ENCODE measurements around the gene RPUSD4.

Gene RPUSD4

DNA sequence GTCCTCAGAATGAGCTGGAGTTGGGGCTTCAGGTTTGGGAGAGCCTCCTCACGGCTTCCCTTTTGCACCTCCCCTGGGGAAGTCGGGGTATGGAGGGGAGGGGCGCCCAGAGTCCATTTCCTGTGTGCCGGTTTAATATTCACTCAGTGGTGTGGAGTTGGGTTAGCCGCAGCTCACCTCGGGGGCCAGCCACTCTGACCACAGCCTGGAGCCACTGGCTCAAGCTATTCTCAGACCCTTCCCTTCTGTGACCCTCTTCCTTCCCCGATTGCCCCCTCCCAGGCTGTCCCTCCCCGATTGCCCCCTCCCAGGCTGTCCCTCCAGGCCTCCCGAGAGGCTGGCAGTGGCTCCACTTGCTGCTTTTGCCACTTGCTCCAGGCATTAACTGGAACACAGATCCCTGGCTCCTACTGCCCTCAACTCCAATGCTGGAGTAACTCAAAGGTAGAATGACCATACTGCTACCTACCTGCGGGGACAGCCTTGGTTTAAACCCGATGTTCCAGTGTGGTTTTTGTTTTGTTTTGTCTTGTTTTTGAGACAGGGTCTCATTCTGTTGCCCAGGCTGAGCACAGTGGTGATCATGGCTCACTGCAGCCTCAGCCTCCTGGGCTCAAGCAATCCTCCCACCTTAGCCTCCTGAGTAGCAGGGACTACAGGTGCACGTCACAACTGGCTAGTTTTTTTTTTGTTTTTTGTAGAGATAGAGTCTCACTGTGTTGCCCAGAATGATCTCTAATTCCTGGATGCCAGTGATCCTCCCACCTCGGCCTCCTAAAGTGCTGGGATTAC, 29.3 kb downstream of the RPUSD4 start:
- DNase-seq = no peak

DNA sequence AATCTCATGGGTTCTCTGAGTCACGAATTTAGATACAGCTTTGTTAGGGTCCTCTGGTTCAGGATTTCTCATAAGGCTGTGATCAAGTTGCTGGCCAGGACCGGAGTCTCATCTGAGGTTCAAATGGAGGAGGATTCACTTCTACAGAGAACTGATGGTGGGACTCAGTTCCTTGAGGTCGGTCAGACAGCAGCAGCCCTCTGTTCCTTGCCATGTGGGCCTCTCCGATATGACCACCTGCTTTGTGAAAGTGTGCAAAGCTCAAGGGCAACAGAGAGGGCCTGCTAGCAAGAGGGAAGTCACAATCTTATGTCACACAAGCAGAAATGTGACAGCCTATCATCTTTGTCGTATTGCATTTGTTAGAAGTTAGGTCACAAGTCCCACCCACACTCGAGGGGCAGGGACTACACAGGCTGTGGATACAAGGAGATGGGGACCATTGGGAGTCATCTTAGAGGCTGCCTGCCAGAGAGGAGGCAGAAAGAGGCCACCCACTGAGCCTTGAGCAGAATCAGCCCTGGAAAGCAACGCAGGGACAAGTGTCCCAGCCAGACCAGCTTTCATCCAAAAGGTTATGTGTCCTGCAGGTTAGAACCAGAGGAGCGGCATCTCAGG, 34.5 kb downstream of the RPUSD4 start:
- DNase-seq = no peak

DNA sequence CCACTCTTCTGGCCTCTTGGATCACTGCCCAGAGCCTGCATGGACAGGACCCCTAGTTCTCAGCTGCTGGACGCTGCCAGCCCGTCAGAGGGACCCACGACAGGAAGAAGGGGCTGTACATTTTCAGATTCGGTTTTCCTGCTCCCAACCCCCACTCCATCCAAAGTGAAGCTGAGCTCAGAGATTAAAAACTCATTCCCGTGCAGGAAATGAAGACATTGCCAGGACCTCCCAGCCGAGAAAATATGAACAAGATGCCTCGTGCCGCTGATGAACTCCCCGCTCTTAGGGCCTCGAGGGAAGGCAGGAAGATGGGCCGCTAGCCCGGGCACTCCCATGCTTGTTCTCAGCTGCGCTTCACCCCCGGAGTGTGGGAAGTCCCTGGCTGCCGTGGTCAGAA, 36.1 kb downstream of the RPUSD4 start:
- DNase-seq = no peak

DNA sequence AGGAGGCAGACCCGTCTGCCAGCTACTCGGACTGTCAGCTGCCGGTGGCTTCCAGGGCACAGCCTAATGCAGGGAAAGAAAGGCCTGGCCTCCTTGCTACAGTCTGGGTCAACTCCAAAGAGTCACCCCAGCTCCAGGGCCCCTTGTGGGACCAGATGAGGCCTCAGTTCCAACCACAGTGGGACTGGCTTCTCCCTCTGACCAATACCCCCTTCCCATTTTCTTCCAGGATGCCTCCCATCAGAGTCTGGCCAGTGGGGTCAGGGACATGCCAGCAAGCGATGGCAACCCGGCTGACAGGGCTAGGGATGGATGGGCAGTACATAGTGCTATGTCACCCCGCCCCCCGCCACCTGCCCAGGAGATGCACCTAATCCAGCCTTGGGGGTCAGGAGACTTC, 36.6 kb downstream of the RPUSD4 start:
- DNase-seq = no peak

DNA sequence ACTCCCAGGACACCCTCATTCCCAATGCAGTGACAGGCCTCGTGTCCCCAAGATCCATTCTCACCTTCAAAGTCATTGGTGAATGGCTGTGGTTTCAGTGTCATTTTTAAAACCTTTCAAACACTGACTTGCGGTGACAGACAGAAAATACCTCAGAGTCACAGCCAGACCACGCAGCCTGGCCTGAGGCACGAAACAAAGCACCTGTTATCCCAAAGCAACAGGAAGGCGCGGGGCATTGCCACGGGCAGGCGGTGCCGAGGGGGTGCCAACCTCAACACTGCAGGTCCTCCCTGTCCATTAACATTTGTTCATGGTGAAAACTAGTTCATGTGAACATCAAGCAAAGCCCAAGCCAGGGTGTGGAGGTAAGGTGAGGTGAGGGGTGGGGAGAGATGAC, 38.2 kb downstream of the RPUSD4 start:
- no peak for DNase-seq

DNA sequence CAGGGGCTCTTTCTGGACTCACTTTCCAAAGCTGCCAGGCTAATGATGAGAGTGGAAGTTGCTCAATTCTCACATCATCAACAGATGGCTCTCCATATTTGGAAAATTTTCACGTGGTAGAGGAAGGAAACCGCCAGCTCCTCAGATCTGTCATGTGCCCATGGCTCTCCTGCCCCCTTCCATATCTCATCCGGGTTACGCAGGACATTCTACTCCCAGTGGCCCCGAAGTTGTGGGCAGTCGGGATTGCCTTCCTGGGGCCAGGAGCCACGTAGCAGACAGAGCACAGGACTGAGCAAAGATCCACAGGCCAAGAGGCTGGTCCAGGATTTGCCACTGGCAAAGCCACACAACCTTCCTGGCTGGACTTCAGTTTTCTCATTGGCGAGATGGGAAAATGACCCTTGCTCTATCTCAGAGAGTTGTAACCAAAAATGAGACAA, 38.8 kb downstream of the RPUSD4 start:
- no peak for DNase-seq

DNA sequence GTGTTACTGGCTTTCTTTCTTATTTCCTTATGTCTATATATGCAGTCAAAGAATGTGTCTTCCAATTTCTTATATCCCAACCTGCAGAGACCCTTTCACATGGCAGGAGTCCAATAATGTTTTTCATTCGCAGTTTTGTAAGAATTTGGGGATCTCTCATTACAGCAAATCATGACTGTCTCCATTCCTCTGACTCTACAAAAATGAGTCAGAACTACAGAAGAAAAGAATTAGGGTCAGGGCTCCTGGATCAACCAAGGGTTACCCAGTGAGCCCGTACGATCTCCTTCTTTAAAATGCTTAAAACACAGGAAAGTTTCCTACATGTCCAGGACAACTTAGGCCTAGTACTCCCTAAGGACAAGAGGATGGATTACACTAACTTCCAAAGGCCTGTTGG, 42.2 kb downstream of the RPUSD4 start:
- DNase-seq = no peak

DNA sequence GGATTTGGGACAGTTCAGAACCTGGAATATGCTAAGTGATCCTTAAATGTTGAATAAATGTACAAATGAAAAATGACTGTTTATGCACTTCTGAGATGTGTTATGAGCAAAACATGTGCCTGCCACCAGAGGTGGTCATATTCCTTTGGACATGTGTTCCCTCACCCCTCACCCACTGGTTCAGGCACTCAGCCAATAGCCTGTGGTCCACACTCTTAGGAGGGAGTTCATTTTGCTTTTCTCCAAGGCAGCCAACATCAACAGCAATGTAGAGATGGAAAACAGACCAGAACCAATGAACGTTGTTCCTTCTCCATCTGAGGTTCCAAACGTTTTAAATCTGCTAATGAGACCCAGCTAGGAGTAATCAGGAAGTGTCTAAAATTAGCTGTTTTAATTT, 44.0 kb downstream of the RPUSD4 start:
- no peak for DNase-seq

DNA sequence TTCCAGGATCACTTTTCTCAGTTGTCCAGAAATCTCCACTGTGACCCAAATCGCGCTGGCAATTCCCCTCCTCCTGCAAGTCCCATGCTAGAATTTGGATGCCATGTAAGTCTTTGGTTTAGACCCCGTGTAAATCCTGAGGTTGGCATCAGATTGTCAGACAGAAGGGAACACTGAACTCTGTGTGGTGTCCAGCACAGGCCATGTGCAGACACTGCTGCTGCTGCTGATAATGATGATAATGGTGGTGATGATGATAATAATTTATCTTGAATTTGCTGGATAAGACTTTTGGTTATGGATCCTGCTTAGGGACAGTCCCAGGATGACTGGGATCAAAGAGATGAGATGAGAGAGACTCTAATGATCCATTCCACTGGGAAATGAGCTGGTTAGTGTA, 45.0 kb downstream of the RPUSD4 start:
- no peak for DNase-seq

DNA sequence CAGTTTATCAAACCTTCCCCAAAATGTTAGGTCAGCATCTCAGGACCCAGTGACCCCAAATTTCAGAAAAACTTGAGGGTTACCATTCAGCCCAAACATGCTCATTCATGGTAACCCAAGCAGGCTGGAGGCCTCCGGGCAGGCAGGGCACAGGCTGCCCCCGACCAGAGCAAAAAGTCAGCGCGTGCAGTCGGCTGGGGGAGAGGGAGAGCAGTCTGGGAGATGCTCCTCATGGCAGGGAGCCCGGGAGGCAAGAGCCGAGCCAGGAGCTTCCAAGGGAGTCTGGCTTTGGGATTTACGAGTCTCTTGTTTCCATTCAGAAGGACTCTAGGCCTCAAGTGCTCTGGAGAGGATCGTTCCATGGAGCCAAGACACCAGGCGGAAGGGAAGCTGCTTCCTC, 45.7 kb downstream of the RPUSD4 start:
- DNase-seq = no peak

DNA sequence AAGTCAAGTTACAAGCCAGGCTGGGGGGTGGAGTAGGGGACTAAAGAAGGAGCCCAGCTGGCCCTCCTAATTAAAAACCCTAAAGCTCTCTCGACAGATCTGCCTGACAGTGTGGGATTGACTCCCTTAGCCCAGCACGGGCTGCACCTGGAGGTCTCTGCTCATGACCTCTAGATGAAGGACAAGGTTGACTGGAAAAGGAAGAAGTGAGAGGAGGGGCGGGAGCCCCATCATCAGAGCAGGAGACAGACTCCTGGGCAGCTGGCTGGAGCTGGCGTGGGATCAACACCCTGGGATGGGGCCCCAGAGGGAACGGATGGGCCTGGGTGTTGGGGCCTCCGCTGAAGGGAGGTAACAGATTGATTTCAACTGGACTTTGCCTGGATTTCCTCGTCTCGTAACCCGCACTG, 46.1 kb downstream of the RPUSD4 start:
- DNase-seq = peak; percentile 87

DNA sequence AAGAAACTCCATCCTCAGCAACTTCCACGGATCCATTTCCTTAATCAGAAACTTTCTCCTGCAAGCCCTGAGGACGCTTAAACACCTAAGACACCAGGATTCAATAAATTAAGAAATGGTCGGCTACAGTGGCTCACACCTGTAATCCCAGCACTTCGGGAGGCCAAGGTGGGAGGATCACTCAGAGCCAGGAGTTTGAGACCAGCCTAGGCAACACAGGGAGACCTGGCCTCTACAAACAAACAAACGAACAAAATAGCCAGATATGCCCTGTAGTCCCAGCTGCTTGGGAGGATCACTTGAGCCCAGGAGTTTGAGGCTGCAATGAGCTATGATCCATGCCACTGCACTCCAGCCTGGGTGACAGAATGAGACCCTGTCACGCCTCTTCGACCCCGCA, 46.7 kb downstream of the RPUSD4 start:
- DNase-seq = no peak

DNA sequence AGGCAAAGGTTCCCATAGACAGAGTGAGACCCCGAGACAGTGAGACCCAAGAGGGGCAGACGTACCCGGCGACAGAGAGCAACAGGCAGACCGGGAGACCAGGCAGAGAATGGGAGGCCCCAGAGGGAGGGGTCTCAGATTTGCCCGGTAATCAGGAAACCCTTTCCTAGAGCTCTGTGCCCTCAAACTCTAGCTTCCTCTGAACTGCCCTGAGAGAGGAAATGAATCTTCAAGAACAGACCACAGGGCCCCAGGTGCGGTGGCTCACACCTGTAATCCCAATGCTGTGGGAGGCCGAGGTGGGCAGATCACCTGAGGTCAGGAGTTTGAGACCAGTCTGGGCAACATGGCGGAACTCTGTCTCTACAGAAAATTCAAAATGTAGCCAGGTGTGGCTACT, 47.7 kb downstream of the RPUSD4 start:
- no peak for DNase-seq

DNA sequence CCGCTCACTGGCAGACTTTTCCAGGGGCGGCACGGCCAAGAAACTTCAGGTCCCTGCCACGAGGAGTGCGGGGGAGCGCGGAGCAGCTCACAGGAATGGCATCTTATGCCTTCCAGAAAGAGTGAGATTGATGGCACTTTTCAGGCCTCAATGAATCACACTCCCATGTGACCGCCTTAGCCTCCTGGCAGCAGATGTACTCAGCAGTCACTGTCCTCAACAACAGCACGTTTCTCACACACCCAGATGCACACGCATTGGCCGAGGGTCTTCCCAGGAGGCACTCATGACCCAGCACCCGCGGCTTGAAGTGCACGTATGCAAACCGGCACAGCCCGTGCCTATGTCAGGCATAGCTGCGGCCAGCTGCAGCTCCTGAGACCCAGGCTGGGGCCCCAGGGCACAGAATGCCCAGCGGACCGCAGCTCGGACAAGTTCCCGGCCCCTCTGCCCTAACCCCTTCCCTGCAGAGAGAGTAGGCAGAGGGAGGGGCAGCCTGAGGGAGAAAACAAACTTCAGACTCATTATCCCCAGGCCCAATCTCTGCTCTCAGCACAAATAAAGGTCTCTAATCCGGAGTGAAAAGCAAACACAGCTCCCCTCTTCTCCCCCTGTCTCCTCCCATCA, 48.3 kb downstream of the RPUSD4 start:
- peak; percentile 47 for DNase-seq

DNA sequence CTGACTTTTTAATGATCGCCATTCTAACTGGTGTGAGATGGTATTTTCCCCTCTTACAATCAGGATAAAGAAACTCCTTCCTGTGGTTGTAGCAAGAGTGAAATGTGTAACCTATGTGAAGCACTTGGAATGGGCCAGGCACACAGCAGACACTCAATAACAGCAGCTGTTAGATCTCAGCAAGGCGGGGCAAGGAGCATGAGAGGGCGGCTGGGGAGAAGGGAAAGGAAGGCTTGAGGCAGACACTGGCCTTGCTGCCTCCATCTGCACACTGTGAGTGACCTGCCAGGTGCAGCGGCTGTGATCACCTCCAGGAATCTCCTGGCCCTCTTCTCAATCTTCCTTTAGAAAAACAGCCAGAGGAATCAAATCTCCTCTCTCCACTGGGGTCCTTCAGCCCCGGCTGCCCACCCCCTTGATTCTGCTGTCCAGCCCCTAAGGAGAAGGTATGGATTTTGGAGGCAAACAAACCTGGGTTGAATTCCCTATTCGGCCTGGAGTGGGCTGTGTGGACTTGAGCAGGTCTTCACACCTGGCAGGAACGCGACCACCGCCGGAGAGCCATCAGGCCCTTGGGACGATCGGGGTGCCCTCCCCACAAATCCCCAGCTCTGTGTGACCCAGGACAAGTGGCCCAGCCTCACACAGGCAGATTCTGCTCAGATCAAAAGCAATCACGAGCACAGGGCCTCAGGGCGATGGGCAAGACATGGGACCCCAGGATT, 49.0 kb downstream of the RPUSD4 start:
- DNase-seq = peak; percentile 63

DNA sequence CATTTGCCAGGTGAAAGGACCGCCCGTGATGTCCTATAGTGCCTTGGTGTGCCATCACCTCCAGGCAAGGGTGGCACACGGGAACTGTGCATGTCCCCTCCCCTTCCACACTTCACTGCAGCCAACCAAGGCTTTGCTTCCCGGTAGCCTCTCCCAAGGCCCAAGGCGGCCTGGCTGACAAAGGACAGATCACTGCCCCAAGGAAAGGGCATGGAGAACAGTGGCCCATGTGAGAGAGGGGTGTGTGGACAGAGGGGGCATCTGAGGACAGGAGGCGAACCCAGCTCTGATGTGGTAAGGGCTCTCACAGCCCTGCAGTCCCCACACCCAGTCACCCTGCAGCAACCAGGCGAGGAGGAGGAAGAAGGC, 50.4 kb downstream of the RPUSD4 start:
- no peak for DNase-seq

DNA sequence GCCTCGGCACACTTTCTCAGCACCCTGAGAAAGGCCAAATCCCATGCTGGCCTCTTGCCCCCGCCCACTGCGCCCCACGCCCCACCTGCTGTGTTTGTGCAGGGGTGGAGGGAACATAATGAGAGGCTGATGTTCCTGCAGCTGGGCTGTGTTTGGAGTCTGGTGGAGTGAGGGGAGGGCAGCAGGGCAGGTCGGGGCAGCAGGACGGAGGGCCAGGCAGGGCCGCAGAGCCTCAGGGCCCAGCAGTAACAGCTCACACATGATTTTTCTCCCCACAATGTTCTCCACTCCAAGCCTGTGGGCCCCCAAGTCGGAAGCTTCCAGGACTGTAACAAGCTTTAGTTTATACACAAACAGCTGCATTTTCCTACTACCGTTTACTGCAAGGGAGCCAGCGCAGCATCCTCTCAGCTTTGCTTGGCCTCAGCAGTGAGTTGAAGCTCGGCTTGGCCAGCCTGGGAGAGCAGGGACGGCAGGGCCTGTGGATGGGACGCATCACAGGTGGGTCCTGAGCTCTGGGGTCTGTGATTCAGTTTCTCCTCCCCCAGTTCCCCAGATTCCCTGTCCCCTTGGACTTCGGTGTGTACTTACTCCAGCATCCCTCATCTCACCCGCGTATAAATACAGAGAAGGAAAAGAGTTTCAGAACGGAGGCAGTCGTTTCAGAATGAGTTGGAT, 51.0 kb downstream of the RPUSD4 start:
- DNase-seq = no peak

DNA sequence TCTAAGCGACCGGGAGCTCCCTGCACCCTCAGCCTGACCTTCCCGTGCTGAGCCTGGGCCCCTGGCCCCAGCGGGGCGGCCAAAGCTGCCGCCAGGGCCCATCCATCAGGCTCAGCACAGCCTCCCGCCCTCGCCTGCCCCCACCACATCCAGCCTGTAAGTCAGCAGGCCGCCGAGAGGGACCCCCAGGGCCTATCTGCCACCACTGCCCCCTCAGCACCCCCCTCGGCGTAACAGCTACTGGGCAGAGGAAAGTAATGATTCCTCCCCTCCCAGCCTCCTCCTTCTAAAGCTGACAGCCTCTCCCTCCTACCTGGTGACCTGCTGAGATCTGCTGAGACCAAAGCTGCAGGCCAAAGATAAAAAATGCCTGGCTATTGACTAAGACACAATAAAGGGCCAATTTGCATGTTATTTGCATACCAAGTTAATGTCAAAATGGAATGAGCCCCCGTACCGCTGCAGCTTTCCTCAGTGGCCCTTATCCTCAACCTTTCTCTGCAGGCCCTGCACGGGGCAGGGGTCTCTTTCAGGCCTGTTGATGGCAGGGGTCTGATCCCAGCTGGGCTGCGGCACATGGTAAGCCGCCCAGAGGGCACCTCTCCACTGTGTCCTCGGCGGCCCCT, 51.6 kb downstream of the RPUSD4 start:
- no peak for DNase-seq

DNA sequence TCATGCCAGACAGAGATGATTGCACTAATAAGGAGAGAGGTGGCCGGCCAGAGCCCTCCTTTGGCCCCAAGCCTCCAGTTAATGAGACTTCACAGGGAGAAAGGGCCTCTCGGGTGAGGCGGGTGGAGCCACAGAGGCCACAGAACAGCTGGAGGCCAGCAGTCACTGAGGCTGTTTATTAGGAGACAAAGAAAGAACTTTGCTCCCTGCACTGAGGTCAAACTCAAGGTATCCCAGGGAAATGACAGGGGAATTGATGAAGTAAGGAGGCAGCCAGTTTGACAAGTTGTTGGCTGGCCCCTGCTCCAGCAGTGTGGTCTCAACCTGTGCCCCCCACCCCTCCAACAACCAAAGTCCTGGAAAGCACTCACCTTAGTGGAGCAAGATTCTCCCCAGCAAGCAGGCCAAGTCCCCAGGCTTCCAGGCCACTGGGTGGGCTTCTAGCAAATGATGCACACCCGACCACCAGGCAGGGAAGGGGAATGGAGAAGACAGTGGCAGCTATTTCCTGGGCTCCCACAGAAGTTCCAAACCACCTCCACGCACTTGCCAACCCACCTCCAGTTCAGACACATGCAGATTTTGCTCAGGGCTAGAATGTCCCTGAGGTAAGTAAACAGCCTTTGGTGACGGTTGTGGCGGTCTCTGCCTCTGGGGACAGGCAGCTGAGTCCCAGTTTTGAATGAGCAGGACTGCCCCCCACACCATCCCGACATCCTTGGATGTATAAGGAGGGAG, 53.2 kb downstream of the RPUSD4 start:
- DNase-seq = no peak

DNA sequence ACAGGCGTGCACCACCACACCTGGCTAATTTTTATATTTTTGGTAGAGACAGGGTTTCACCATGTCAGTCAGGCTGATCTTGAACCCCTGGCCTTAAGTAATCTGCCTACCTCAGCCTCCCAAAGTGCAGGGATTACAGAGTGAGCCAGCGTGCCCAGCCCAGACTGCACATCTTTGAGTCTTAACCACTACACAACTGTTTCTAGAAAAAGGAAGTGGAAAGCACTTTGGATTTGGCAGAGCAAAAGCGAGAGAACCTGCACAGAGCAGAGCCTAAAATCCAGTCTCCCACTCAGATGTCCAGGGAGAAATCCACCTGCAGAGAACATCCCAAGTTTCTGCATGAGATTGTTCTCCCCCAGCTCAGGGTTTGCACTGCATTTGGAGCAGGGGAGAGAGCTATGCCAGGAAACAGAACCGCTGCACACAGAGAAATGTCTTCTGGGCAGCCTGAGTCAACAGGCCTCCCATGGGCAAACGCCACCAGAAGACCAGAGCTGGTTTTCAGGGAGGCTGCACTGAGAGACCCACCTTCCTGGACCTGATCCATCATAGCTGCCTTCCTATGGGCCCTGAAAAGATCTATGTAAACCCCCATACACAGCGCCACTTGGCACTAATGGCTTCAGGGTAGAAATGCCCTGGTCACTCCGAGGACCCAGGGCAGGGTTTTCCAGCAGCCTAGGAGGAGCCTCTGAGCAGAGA, 54.0 kb downstream of the RPUSD4 start:
- no peak for DNase-seq

DNA sequence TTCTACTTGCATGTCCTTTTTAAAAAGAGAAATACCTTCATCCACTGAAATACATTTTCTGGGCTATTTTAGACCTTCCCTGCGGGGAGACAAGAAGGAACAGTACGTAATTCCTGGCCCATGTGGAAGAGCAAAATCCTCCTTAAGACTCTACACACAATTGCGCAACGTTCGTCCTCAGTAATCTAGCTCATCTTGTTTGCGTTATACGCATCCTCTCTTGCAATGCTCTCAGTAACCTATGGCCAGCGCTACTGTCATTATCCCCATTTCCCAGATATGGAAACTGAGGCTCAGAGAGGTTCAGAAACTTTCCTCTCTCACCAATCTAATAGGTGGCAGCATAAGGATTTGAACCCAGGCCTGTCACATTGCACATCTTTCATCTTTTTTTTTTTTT, 54.6 kb downstream of the RPUSD4 start:
- DNase-seq = no peak
